Measurements from ENCODE around the gene BMP6. TPM values are rescaled to one million over a fixed set of nuclear protein-coding genes. Genes with fewer than 3 reads are reported as not detected.
"Not testable (repeated sequence)": the region's sequence is repeated elsewhere in the genome, so short reads cannot be mapped to it uniquely, and the experiment has no call there.

The BMP6 gene
- total RNA-seq, 1 experiment from 2014 or later, result 13.6 TPM

- ChIA-PET POLR2A (no interaction called here), CTCF (no interaction called here)
- H3K27ac ChIP-seq (ENCODE audit: low read length), result no peak overlapping the region
- no peaks in the 10 kb centered on the region for H3K27me3 ChIP-seq (ENCODE audit: control insufficient read depth, insufficient read depth, low read length)
- DNase-seq (ENCODE audit: low read depth, low spot score) (no peak), ATAC-seq (no peak)
- H3K4me3 ChIP-seq (ENCODE audit: low read depth in 2 of 2, low read length in 2 of 2), result no peak overlapping the region
- intact Hi-C loops (cut with micrococcal nuclease; ENCODE audit: unreplicated experiment) (no loop called here), in situ Hi-C loops (cut with HindIII; ENCODE audit: low pct_unique_long_range_greater_than_20kb, low sequenced_read_pairs) (no loop called here)
- peaks cover 35% of the 10 kb centered on the region for H3K36me3 ChIP-seq (ENCODE audit: control insufficient read depth, insufficient read depth, low read length)
- no TSS peak for BruUV-seq (replicated peaks)
- no peak for TF ChIP-seq SIN3A (IDR thresholded peaks at IDR 0.05; ENCODE audit: borderline replicate concordance, insufficient read depth, low read depth, low read length)
- no peak for TF ChIP-seq REST (IDR thresholded peaks at IDR 0.05; ENCODE audit: insufficient read depth in 1 of 2, low read depth in 2 of 2, low read length in 1 of 2)
- TF ChIP-seq CTCF (IDR thresholded peaks at IDR 0.05), result no peak
- no peak for TF ChIP-seq POLR2AphosphoS5 (IDR thresholded peaks at IDR 0.05; ENCODE audit: low read depth, low read length)
- no peak for TF ChIP-seq TCF7L2 (IDR thresholded peaks at IDR 0.05; ENCODE audit: low read depth, low read length)
- H3K9me3 ChIP-seq (ENCODE audit: control insufficient read depth, insufficient read depth, low read depth, low read length), result no peaks in the 10 kb centered on the region
- H3K4me1 ChIP-seq (ENCODE audit: control insufficient read depth, insufficient read depth, low read length), result no peaks in the 10 kb centered on the region
These were observed 170.6 kb downstream of the BMP6 start for GRCh38 chr6:7896465-7896987.

GRCh38 chr6:7897461-7898192 lies 171.7 kb downstream of the BMP6 start:
- Histone ChIP-seq H3K4me1 (ENCODE audit: control insufficient read depth, insufficient read depth, low read length) (no peaks in the 10 kb centered on the region), H3K4me3 (ENCODE audit: low read depth in 2 of 2, low read length in 2 of 2) (no peak overlapping the region), H3K27ac (ENCODE audit: low read length) (no peak overlapping the region), H3K36me3 (ENCODE audit: control insufficient read depth, insufficient read depth, low read length) (peaks cover 40% of the 10 kb centered on the region), H3K9me3 (ENCODE audit: control insufficient read depth, insufficient read depth, low read depth, low read length) (no peaks in the 10 kb centered on the region), H3K27me3 (ENCODE audit: control insufficient read depth, insufficient read depth, low read length) (no peaks in the 10 kb centered on the region)
- ChIA-PET CTCF (no interaction called here), POLR2A (no interaction called here)
- DNase-seq (ENCODE audit: low read depth, low spot score), result no peak
- in situ Hi-C loops (cut with HindIII; ENCODE audit: low pct_unique_long_range_greater_than_20kb, low sequenced_read_pairs) (no loop called here), intact Hi-C loops (cut with micrococcal nuclease; ENCODE audit: unreplicated experiment) (no loop called here)
- no TSS peak for BruUV-seq (replicated peaks)
- no peak for TF ChIP-seq CTCF (IDR thresholded peaks at IDR 0.05)
- TF ChIP-seq POLR2AphosphoS5 (IDR thresholded peaks at IDR 0.05; ENCODE audit: low read depth, low read length), result no peak
- TF ChIP-seq REST (IDR thresholded peaks at IDR 0.05; ENCODE audit: insufficient read depth in 1 of 2, low read depth in 2 of 2, low read length in 1 of 2), result no peak
- TF ChIP-seq TCF7L2 (IDR thresholded peaks at IDR 0.05; ENCODE audit: low read depth, low read length), result no peak
- no peak for TF ChIP-seq SIN3A (IDR thresholded peaks at IDR 0.05; ENCODE audit: borderline replicate concordance, insufficient read depth, low read depth, low read length)
- ATAC-seq, result no peak

GRCh38 chr6:7898193-7898586 lies 172.3 kb downstream of the BMP6 start:
- DNase-seq (ENCODE audit: low read depth, low spot score); POLR2A ChIA-PET; intact Hi-C loops (cut with micrococcal nuclease; ENCODE audit: unreplicated experiment); in situ Hi-C loops (cut with HindIII; ENCODE audit: low pct_unique_long_range_greater_than_20kb, low sequenced_read_pairs); H3K27ac ChIP-seq (ENCODE audit: low read length); H3K4me3 ChIP-seq (ENCODE audit: low read depth in 2 of 2, low read length in 2 of 2); BruUV-seq (replicated peaks); H3K27me3 ChIP-seq (ENCODE audit: control insufficient read depth, insufficient read depth, low read length); CTCF ChIA-PET; H3K9me3 ChIP-seq (ENCODE audit: control insufficient read depth, insufficient read depth, low read depth, low read length); ATAC-seq; H3K4me1 ChIP-seq (ENCODE audit: control insufficient read depth, insufficient read depth, low read length): not testable (repeated sequence)
- H3K36me3 ChIP-seq (ENCODE audit: control insufficient read depth, insufficient read depth, low read length), result peaks cover 40% of the 10 kb centered on the region
